Upper lobe of right lung (tissue), 1 donor: ENCODE measurements around the gene LRMDA. TPM values are rescaled to one million over a fixed set of nuclear protein-coding genes. Genes with fewer than 3 reads are reported as not detected.

ENCODE experiments used
- ATAC-seq: fragments of 200-7000 bp; cut with Tn5 transposase; one replicate; pipeline ENCODE4 v1.9.1; 2020; ENCODE audit warnings: mild to moderate bottlenecking, moderate library complexity
- DNase-seq: peaks from one replicate; pipeline ENCODE4 v3.0.0-alpha.2; 2020
- H3K27ac ChIP-seq: fragments of 200-600 bp; one replicate; pipeline ENCODE4 v1.8.0; 2022
- H3K27me3 ChIP-seq: fragments of 200-600 bp; one replicate; pipeline ENCODE4 v1.8.0; 2022; ENCODE audit warnings: mild to moderate bottlenecking
- H3K36me3 ChIP-seq: fragments of 200-600 bp; one replicate; pipeline ENCODE4 v1.8.0; 2022
- H3K4me1 ChIP-seq: fragments of 200-600 bp; one replicate; pipeline ENCODE4 v1.8.0; 2022
- H3K4me3 ChIP-seq: fragments of 200-600 bp; one replicate; pipeline ENCODE4 v1.8.0; 2022; ENCODE audit warnings: mild to moderate bottlenecking
- H3K9me3 ChIP-seq: fragments of 200-600 bp; one replicate; pipeline ENCODE4 v1.8.0; 2022
- intact Hi-C: fragments of 100-400 bp; cut with DNase I; formaldehyde crosslinking; loops from one replicate; pipeline ENCODE4 v1.11.0; 2022
- total RNA-seq: library from RNA; stranded (reverse); fragmentation: NEBNext Ultra II Directional; extraction: Animal tissue kit (Norgen Biotek cat#: 25700); gene quantifications from one replicate; pipeline ENCODE4 v1.2.1, GENCODE V29; 2021
- TF ChIP-seq, protein P1 (sequence below): fragments of 200-600 bp; IDR thresholded peaks from one replicate; pipeline ENCODE4 v1.8.0; 2022; ENCODE audit warnings: antibody characterized with exemption
- donor health status: DM: no; HTN: yes; CAD: no; lungs with severe emphysema.

The LRMDA gene
- total RNA-seq, 1 donor from 2014 or later = 20.0 TPM

- no peaks in the 10 kb centered on the region for H3K27me3 ChIP-seq
- no peak overlapping the region for H3K4me3 ChIP-seq
- ATAC-seq = no peak
- no peaks in the 10 kb centered on the region for H3K4me1 ChIP-seq
- no peaks in the 10 kb centered on the region for H3K36me3 ChIP-seq
- DNase-seq = no peak
- no peaks in the 10 kb centered on the region for H3K9me3 ChIP-seq
- TF ChIP-seq, protein P1, sequence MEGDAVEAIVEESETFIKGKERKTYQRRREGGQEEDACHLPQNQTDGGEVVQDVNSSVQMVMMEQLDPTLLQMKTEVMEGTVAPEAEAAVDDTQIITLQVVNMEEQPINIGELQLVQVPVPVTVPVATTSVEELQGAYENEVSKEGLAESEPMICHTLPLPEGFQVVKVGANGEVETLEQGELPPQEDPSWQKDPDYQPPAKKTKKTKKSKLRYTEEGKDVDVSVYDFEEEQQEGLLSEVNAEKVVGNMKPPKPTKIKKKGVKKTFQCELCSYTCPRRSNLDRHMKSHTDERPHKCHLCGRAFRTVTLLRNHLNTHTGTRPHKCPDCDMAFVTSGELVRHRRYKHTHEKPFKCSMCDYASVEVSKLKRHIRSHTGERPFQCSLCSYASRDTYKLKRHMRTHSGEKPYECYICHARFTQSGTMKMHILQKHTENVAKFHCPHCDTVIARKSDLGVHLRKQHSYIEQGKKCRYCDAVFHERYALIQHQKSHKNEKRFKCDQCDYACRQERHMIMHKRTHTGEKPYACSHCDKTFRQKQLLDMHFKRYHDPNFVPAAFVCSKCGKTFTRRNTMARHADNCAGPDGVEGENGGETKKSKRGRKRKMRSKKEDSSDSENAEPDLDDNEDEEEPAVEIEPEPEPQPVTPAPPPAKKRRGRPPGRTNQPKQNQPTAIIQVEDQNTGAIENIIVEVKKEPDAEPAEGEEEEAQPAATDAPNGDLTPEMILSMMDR = no peak
- intact Hi-C loops = no loop called here
- no peak overlapping the region for H3K27ac ChIP-seq
These were observed 463.3 kb downstream of the LRMDA start for GRCh38 chr10:75894761-75895160.

DNA sequence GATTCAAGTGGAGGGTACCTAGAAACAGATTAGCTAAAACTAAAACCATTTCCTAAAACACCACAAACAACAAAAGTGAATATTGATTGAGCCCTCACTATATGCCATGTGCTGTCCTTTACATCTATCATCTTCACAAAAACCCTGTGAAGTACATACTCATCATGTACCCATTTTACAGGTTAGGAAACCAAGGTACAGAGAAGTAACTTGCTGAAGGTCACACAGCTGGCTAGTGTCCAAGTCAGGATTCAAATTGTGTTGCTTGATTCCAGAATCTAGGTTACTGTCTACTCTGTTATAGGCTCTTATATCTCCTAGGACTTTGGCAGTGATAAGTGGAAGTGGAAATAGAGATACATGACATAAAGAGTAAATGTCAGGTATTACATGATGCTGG is 463.8 kb downstream of the LRMDA start:
- Histone ChIP-seq H3K4me1 (no peaks in the 10 kb centered on the region), H3K36me3 (no peaks in the 10 kb centered on the region), H3K27me3 (no peaks in the 10 kb centered on the region), H3K4me3 (no peak overlapping the region), H3K27ac (no peak overlapping the region), H3K9me3 (no peaks in the 10 kb centered on the region)
- intact Hi-C loops = no loop called here
- TF ChIP-seq, protein P1 = no peak
- DNase-seq = no peak
- no peak for ATAC-seq

GRCh38 chr10:75899816-75900390 is 468.5 kb downstream of the LRMDA start:
- intact Hi-C loops = no loop called here
- H3K9me3 ChIP-seq = no peaks in the 10 kb centered on the region

DNA sequence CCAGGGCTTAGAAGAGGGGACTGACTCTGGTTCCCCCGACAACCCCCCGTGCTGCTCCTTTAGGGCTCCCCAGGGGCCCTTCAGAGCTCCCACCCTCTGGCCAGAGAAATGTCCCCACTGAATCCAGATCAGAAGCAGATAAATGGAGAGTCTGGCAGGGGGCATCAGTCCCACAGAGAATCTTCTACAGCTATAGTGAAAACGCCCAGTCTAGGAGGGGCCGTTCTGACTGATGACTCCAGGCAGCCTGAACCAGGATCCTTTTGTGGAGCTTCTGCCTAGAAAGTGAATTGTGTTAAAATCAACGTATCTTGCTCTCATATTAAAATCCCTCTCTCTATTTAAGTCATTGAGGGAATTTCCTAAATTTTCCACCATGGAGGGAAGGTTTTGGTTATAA is 471.4 kb downstream of the LRMDA start:
- intact Hi-C loops = no loop called here
- Histone ChIP-seq H3K4me3 (no peak overlapping the region), H3K4me1 (no peaks in the 10 kb centered on the region), H3K36me3 (no peaks in the 10 kb centered on the region), H3K27me3 (no peaks in the 10 kb centered on the region), H3K27ac (no peak overlapping the region), H3K9me3 (no peaks in the 10 kb centered on the region)
- no peak for DNase-seq
- no peak for ATAC-seq
- TF ChIP-seq, protein P1 = no peak

More at GRCh38 chr10:75899816-75900390, 468.5 kb downstream of the LRMDA start:
- TF ChIP-seq, protein P1 = no peak
- Histone ChIP-seq H3K36me3 (no peaks in the 10 kb centered on the region), H3K4me1 (no peaks in the 10 kb centered on the region), H3K27ac (no peak overlapping the region), H3K4me3 (no peak overlapping the region), H3K27me3 (no peaks in the 10 kb centered on the region)
- DNase-seq = no peak
- ATAC-seq = no peak

DNA sequence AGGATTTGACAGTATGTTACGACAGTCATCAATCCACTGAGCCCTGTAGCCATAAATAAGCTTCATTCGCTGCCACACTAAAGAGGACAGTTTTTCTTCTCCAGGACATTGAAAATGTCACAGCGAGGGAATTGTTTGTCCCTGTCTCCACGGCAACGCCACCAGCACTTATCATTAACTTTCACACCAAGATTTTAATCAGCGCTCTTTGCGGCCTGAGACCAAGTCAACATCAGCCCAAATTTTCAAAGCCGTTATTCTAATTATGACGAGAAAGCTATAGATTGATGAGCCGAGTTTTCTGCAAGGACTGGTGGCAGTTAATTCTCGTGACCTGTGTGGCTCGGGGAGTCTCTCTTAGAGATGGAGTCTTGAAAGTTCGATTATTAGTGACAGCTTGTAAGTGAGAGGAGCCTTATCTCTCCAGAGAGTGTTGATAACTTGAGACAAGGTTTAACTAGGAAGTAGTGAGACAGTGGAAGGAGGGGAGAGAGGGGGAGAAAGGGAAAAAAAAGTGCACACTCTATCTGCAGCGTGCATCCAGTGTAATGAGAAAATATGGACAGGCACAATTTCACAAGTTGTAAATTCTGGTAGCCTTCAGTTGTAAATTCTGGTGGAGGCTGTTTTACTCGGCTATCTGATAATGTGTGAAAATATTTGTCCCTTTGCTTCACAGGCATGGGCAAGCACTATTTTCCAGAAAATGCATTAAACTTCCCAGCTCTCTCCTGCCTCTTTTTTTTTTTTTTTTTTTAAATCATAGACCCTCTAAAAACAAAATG is 473.3 kb downstream of the LRMDA start:
- Histone ChIP-seq H3K4me1 (no peaks in the 10 kb centered on the region), H3K9me3 (no peaks in the 10 kb centered on the region), H3K4me3 (no peak overlapping the region), H3K27ac (no peak overlapping the region), H3K27me3 (no peaks in the 10 kb centered on the region), H3K36me3 (no peaks in the 10 kb centered on the region)
- intact Hi-C loops = no loop called here
- DNase-seq (no peak), ATAC-seq (no peak)
- TF ChIP-seq, protein P1 = no peak
